AG04450 (cell line): ENCODE measurements around the gene OR2T29. TPM values are rescaled to one million over a fixed set of nuclear protein-coding genes. Genes with fewer than 3 reads are reported as not detected.
"Not testable (repeated sequence)": the region's sequence is repeated elsewhere in the genome, so short reads cannot be mapped to it uniquely, and the experiment has no call there.

Source experiments
- CTCF ChIA-PET: fragments of 300-600, 350-600 bp; formaldehyde crosslinking; extraction: SDS; loops from one replicate; lab custom pipeline; 2022; ENCODE audit warnings: antibody characterized with exemption, inconsistent platforms; lab: Charles Lee
- POLR2A ChIA-PET: fragments of 350-600 bp; formaldehyde crosslinking; extraction: SDS; loops from one replicate; lab custom pipeline; 2021; ENCODE audit warnings: antibody characterized with exemption, inconsistent platforms; lab: Yijun Ruan, JAX
- DNase-seq: peaks from one replicate; pipeline ENCODE4 v3.0.0-alpha.2; 2011; ENCODE audit warnings: low read depth, low spot score
- H3K27ac ChIP-seq: one replicate; pipeline ENCODE4 v1.5.1; 2012; ENCODE audit warnings: low read depth, low read length, control low read depth
- H3K27me3 ChIP-seq: one replicate; pipeline ENCODE4 v1.6.0; 2012; ENCODE audit warnings: low read length; ENCODE audit not compliant: control insufficient read depth, insufficient read depth
- H3K4me3 ChIP-seq: 2 replicates; pipeline ENCODE4 v1.5.1; 2011; ENCODE audit warnings: mild to moderate bottlenecking, low read depth, low read length, control low read depth
- H3K9me3 ChIP-seq: 2 replicates; pipeline ENCODE4 v1.5.1; 2012; ENCODE audit warnings: low read length; ENCODE audit not compliant: control insufficient read depth, insufficient read depth
- polyA plus RNA-seq: library from polyadenylated mRNA; depleted of rRNA; stranded (reverse); fragments of >200 nt; gene quantifications from 2 replicates; pipeline ENCODE4 v1.2.3, GENCODE V29; 2011
- TF ChIP-seq, protein P1 (sequence below): IDR thresholded peaks from 2 replicates; pipeline ENCODE4 v1.5.1; 2011; ENCODE audit warnings: low read depth, low read length, control low read depth, inconsistent platforms

The OR2T29 gene
- polyA plus RNA-seq, 1 experiment = not detected

DNA sequence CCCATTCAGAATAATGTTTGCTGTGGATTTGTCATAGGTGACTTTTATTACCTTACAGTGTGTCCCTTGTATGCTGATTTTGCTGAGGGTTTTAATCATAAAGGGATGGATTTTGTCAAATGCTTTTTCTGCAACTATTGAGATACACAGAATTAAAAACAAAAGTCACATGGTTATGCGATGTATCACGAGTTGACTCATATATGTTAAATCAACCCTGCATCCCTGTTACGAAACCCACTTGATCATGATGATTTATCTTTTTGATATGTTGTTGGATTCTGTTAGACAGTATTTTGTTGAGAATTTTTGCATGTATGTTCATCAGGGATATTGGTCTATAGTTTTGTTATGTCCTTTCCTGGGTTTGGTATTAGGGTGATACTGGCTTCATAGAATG is 22.7 kb upstream of the OR2T29 start:
- no peaks in the 10 kb centered on the region for H3K27me3 ChIP-seq
- TF ChIP-seq, protein P1, sequence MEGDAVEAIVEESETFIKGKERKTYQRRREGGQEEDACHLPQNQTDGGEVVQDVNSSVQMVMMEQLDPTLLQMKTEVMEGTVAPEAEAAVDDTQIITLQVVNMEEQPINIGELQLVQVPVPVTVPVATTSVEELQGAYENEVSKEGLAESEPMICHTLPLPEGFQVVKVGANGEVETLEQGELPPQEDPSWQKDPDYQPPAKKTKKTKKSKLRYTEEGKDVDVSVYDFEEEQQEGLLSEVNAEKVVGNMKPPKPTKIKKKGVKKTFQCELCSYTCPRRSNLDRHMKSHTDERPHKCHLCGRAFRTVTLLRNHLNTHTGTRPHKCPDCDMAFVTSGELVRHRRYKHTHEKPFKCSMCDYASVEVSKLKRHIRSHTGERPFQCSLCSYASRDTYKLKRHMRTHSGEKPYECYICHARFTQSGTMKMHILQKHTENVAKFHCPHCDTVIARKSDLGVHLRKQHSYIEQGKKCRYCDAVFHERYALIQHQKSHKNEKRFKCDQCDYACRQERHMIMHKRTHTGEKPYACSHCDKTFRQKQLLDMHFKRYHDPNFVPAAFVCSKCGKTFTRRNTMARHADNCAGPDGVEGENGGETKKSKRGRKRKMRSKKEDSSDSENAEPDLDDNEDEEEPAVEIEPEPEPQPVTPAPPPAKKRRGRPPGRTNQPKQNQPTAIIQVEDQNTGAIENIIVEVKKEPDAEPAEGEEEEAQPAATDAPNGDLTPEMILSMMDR = no peak

DNA sequence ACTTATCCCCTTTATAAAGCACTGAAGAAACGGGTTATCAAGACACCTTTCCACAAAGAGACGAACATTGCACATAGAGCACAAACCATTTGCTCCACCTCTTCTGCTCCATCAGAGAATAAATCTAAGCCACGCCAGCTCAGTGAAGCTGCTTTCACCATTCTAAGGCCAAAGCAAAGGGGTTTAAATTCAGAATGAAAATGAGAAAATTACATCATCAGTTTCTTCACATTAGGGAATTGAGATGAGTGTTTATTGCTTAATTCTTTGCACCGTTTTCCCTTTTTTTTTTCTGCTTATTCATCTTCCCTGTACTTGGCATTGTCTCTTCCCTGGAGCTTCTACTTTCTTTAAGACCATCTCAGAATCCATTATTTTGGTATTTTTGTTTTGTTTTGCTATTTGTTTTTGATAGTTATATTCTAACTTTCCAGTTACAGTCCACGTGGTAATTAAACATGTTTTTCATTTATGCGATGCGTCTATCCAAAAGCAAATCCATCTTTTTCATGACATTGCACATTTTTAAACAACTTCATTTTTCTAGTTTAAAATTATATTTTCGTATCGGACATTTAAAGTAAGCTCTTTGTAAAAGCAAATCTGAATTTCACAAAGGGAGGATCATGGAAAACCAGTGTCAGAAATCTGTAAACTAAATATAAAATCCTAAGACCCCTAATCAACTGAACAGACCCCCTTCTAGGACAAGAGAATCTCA is 13.8 kb upstream of the OR2T29 start:
- Histone ChIP-seq H3K27ac (no peak overlapping the region), H3K4me3 (no peak overlapping the region), H3K9me3 (no peaks in the 10 kb centered on the region), H3K27me3 (no peaks in the 10 kb centered on the region)
- DNase-seq = no peak
- CTCF ChIA-PET = no interaction called here
- TF ChIP-seq, protein P1 = no peak
- POLR2A ChIA-PET = no interaction called here

More for the DNA sequence above, 22.7 kb upstream of the OR2T29 start:
- no peak for DNase-seq
- Histone ChIP-seq H3K4me3 (no peak overlapping the region), H3K27ac (no peak overlapping the region), H3K9me3 (peaks cover 3% of the 10 kb centered on the region; the same call in 1 of the 2 replicates)
- CTCF ChIA-PET = no interaction called here
- POLR2A ChIA-PET = no interaction called here

DNA sequence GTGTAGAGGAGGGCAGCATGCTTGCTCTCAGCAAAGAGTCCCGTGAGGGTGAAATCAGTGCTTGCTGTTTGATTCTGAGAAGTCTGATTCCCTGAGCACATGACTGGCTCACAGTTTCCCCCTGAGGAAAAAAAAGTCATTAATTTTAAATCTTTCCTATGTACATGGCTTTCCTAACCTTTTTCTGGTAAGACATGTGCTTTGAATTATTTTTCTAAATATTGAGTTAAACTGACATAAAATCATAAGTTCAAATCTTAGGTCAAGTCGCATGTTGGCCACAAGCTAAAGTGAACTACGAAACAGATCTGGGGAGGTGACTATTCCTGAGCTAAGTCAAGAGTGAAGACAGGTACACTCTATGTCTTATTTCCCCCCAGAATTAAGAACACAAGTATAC is 12.1 kb upstream of the OR2T29 start, which contains the start of gene OR2T34:
OR2T34 (minus strand) TSS at position 101 of the 400 bp plus-strand sequence; CDS start at position 101, 0 bp downstream.
- H3K27ac ChIP-seq, H3K4me3 ChIP-seq, H3K27me3 ChIP-seq, DNase-seq, POLR2A ChIA-PET, H3K9me3 ChIP-seq, CTCF ChIA-PET: not testable (repeated sequence)

DNA sequence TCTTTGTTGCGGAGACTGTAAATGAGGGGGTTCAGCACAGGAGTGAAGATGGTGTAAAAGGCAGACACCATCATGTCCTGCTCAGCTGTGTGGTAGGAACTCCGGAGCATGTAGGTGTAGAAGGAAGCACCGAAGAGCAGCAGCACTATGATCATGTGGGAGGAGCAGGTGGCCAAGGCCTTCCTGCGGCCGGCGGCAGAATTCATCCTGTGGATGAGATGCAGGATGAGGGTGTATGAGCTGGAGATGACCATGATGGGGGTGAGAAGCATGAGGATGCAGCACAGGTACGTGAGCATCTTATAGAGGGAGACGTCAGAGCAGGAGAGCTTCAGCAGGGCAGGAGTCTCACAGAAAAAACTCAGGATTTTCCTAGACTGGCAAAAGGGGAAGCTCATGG is 11.3 kb upstream of the OR2T29 start:
- H3K27ac ChIP-seq, H3K27me3 ChIP-seq, CTCF ChIA-PET, H3K4me3 ChIP-seq, H3K9me3 ChIP-seq, DNase-seq, POLR2A ChIA-PET: not testable (repeated sequence)

DNA sequence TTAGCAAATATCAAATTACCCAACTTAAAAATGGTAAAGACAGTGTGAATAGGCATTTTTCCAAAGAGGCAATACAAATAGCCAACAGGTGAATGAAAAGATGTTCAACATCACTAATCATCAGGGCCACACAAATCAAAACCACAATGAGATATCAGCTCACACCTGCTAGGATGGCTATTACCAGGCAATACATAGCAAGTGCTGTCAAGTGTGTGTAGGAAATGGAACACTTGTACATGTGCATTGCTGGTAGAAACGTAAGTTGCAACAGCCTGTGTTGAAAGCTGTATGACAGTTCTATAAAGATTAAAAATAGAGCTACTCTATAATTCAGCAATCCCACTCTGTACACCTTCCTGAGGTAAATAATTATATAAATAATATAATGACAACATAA is 9.5 kb upstream of the OR2T29 start:
- H3K27me3 ChIP-seq, DNase-seq, POLR2A ChIA-PET, H3K27ac ChIP-seq, H3K9me3 ChIP-seq, CTCF ChIA-PET, H3K4me3 ChIP-seq: not testable (repeated sequence)

DNA sequence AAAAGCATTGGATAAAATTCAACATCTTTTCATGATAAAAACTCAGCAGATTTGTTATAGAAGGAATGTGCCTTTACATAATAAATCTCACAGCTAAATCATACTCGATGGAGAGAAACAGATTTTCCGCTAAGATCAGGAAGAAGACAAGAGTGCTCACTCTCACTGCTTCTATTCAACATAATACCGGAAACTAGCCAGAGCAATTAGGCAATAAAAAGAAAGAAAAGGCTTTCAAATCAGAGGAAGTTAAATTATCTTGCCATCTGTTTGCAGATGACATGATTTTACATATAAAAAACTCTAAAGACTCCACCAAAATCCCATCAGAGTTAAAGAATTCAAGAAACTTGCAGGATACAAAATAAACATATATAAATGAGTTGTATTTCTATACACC is 8.2 kb upstream of the OR2T29 start:
- POLR2A ChIA-PET, CTCF ChIA-PET, H3K4me3 ChIP-seq, H3K27me3 ChIP-seq, DNase-seq, H3K27ac ChIP-seq, H3K9me3 ChIP-seq: not testable (repeated sequence)

DNA sequence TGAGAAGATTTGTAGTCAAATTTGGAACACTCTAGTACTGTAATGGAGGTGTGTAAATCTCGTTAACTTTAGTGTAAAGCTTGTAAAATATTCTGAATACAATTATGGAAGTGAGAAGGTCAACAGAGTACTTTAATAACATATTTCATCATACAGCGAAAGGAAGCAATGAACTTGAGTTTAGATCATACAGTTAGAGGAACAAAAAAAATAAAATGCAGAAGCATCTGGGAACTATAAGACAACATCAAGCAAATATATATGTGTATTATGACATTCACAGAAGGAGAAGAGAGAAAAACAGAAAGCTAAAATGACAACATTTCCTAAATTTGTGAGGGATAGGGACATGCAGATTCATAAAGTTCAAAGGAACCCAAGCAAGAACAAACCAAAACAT is 6.5 kb upstream of the OR2T29 start:
- POLR2A ChIA-PET, H3K4me3 ChIP-seq, DNase-seq, CTCF ChIA-PET, H3K27me3 ChIP-seq, H3K9me3 ChIP-seq, H3K27ac ChIP-seq: not testable (repeated sequence)

DNA sequence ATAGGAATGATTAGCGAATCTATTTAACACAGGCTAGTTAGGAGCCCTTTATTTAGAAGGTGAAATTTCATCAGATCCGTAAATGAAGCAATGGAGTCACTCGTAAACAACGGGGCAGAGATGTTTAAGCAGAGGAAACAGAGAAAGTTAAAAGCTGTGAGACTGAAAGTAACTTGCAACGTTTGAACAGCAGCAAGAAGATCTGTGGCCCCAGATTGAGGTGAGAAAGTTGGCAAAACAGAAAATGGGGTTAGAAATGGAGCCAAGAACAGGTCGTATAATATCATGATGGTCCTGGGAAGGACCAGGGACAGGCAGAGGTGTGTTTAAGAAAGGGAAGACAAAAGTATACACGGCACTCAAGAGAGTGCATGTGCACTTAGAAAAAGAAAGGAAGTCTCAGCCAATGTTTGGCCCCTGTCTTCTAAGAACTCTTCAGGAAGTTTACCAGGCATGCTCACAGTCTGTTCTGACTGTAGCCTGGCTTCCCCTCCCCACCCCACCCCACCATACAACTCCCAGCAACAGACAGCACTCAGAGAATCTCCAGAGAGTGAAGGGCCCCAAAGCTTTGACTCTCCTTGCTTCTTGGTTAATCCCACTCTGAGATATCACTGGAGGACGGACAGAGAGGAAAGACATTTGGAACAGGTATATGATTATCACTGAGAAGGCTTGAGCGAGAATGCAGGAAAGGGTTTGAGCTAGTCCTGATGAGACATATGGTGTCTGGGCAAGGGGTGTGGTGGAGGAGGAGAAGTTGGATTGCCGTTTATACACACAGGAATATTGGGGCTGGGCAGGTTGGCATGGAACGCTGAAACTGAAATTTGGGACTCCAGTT is 3.2 kb upstream of the OR2T29 start:
- H3K27me3 ChIP-seq, DNase-seq, H3K27ac ChIP-seq, POLR2A ChIA-PET, H3K9me3 ChIP-seq, H3K4me3 ChIP-seq, CTCF ChIA-PET: not testable (repeated sequence)

DNA sequence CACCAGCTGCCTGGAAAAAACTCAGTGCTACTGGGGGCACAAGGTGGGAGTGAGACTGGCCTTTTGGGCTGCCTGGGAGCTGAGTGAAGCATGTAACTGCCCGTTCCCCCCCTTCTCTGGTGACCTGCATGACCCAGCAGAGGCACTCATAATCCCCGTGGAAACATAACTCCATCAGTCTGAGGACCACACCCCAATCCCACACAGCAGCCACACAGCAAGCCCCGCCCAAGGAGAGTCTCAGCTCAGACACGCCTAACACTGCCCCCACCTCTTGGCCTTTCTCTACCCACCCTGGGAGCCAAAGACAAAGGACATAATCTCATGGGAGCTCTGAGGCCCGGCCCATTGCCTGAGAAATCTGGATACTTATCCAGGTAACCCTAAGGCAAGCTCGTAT is 11.5 kb downstream of the OR2T29 start:
- DNase-seq, H3K27me3 ChIP-seq, H3K4me3 ChIP-seq, CTCF ChIA-PET, POLR2A ChIA-PET, H3K9me3 ChIP-seq, H3K27ac ChIP-seq: not testable (repeated sequence)

DNA sequence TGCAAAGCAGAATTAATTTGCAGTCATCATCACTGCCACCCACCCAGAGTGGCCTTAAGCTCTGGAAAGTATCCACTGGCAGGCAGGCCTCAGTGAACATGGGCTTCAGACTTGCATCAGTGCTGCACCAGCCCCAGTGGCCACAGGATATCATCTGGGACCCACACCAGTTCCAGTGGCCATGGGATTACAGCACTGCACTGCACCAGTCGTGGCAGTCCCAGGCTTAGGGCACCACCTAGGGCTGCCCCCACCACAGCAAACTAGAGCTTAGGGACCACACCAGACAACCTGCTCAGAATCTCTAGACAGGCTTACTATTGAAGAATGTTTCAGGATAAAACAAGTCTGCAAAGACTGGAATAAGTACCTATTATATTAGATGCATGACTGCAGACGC is 15.2 kb downstream of the OR2T29 start:
- H3K9me3 ChIP-seq, POLR2A ChIA-PET, H3K27me3 ChIP-seq, DNase-seq, H3K4me3 ChIP-seq, H3K27ac ChIP-seq, CTCF ChIA-PET: not testable (repeated sequence)
